HG03097 (cell line): Measurements from ENCODE around the gene CXCL14.
"Not testable (repeated sequence)": the region's sequence is repeated elsewhere in the genome, so short reads cannot be mapped to it uniquely, and the experiment has no call there.

Experiments used
- ATAC-seq: cut with Tn5 transposase; IDR thresholded peaks from one replicate; pipeline ENCODE4 v1.9.1; 2021; ENCODE audit not compliant: unreplicated experiment, low FRiP score

The CXCL14 gene

DNA sequence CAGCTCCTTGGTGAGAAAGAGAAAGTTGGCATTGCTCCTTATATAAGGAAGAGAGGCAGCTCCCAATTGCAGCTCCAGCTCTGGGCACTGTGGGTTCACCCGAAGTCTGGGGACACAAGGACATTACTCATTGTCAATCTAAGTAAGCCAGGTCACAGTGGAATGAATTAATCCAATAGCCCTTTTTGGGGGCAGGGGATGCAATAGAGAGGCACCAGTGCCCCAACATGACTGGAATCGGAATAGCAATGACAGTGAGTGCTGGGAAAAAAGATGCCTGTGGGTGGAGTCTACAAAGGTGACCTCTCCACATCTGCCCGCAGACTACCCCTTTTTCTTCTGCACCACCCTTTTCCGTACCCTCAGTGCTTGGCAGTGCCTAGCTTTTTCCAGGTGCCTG is 31.9 kb downstream of the CXCL14 start:
- no peak for ATAC-seq

DNA sequence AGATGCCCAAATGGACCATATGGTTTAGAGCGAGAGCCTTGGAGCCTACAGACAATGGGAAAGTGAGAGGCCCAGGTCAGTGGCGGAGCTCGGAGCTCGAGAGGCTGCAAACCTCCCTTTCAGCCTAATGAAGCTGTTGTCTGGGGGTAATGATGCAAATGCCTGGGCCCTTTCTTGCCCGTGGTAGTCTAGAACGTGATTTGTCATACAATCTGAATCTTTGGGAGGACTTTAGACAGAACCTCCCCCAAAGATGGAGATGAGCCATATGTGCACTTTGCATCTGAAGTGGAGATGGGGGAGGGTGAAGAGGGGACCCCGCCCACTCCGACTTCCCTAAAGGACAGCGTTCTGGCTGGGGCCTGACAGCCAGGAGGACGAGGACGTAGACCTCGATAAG is 32.7 kb downstream of the CXCL14 start:
- ATAC-seq: no peak

DNA sequence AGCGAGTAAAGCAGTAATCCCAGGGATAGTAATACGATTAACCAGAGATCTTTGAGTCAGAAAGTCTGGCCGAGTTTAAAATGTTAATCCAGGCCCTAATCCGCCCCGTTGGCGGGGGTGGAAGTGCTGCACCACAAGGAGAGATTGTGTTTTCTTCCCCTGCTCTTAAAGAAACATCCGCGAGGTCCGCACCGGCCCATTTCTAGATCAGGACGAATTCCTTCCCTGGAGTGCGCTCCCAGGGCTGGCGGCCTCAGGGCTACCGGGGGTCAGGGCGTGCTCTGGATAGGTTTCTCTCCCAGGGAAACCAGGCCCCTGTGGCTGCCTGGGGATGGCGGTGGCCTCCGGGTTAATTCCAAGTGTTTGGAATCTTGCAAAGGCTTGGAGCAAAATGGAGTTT is 33.7 kb downstream of the CXCL14 start:
- ATAC-seq: no peak

GRCh38 chr5:135543485-135544304 is 35.1 kb downstream of the CXCL14 start:
- ATAC-seq: no peak

- no peak for ATAC-seq
Observed at GRCh38 chr5:135543001-135543484, 35.7 kb downstream of the CXCL14 start.

DNA sequence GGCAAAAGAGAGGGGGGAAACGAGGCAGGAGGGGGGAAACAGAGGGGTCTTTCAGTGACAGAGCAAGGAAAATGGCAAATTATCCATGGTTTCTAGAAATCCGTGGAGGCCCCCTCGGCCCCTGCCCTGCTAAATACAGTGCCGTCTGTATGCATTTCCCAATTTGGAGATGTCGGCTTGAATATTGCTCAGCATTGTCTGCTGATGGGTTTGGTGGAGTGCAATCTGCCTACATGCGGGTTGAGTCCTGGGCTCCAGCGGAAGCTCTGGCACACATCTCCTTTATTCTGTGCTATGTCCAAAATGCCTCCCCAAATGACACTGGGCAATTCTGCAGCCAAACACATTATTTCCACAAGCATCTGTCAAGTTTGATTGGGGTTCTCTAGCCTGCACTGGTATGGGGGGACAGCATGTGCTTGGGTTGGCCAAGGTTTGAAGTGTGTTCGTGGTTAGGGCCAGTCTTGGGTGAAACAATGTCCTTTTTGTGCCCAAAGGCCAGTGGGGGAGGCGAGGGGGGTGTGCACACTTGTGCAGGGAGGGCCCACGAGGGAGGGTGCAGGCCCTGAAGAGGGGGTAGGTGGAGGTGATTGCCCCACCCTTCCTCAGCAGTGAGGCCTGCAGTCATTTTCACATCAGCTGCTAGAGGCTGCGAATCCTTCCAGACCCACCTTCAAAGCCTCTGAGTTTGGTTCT is 36.8 kb downstream of the CXCL14 start:
- no peak for ATAC-seq

- ATAC-seq: no peak
Observed at GRCh38 chr5:135539430-135540005, 39.3 kb downstream of the CXCL14 start.

- ATAC-seq: no peak
Observed at GRCh38 chr5:135538261-135538660, 40.5 kb downstream of the CXCL14 start.

DNA sequence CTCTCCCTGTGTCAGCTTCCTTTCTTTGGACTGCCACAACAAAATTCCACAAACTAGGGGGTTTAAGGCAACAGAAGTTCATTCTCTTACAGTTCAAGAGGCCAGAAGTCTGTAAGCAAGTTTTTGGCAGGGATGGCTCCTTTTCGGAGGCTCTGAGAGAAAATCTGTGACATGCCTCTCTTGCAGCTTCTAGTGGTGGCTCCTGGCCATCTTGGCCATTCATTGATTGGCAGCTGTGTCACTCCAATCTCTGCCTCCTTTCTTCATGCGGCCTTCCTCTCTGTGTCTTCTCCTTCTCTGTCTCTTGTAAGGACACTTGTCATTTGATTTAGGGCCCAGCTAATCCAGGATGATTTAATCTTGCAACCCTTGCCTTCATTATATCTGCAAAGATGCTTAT is 41.0 kb downstream of the CXCL14 start:
- no peak for ATAC-seq

DNA sequence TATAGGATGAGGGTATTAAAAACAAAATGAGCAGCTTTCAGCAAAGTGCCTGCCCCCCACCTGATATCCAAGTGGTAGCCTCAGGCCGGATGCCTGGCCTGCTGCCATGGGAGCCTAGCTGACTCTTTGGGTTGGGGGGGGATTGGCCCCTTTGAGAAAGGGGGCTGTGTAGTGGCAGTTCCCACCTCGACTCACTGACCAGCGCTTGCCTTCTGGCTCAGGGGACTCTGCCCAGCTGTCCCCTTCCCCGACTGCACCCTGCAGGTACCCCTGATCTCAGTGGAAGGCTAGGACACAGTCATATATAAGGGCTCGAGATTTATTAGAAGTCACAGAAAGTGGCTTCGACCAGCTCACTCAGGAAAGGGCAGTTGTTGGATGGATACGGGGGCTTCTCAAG is 41.5 kb downstream of the CXCL14 start:
- no peak for ATAC-seq

DNA sequence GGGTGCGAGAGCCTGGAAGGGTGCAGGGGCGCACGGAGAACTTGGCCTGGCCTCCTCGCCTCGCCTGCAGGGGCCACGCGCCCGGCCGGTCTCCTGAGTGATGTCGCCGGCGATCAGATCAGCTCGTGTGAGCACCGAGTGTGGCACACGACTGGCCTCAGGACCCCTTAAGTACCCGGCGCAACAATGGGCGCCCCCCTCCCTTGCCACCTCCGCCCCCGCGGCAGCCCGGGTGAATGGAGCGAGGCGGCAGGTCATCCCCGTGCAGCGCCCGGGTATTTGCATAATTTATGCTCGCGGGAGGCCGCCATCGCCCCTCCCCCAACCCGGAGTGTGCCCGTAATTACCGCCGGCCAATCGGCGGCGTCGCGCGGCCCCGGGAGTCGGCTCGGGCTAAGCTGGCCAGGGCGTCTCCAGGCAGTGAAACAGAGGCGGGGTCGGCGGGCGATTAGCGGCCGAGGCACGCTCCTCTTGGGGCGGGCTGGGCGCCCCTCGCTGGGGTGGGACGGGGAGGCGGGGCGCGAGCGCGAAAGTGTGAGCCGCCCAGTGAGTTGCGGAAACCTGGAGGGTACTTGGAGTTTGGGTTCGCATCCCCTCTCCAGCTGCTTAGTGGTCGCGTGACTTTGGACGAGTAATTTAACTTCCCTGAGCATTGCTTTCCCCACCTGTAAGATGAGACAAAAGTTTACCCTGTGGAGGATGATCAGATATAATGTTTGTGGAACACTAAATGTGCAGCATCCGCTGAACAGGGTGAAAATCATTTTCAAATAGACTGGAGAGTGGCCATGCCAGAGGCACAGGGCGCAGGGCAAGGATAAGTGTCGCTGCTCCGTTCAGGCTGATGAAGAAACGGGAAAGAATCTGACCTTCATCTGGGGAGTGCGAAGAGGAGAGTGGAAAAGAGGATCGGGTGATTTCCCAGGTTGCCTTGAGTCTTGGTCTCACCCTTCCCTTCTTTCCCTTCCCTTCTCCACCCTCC is 42.7 kb downstream of the CXCL14 start, which contains the start of gene NEUROG1:
Gene NEUROG1 (minus strand): TSS at position 145 of the 982 bp plus-strand sequence. CDS start 274 bp downstream, outside the sequence.
- ATAC-seq: no peak

DNA sequence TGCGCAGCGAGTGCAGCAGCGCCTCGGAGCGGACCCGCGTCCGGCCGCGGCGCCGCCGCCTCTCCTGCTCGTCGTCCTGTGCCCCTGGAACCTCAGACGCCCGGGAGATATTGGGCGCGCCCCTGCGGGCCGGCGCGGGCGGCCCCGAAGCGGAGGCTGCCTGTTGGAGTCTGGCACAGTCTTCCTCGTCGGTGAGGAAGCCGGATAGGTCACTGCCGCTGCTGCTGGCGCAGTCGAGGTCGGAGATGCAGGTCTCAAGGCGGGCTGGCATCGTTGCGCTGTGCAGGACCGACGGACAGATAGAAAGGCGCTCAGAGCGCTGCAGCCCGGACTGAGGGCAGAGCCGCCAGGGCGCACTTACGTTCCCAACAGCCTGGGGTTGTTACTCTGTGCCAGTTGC is 43.4 kb downstream of the CXCL14 start:
- ATAC-seq: no peak

DNA sequence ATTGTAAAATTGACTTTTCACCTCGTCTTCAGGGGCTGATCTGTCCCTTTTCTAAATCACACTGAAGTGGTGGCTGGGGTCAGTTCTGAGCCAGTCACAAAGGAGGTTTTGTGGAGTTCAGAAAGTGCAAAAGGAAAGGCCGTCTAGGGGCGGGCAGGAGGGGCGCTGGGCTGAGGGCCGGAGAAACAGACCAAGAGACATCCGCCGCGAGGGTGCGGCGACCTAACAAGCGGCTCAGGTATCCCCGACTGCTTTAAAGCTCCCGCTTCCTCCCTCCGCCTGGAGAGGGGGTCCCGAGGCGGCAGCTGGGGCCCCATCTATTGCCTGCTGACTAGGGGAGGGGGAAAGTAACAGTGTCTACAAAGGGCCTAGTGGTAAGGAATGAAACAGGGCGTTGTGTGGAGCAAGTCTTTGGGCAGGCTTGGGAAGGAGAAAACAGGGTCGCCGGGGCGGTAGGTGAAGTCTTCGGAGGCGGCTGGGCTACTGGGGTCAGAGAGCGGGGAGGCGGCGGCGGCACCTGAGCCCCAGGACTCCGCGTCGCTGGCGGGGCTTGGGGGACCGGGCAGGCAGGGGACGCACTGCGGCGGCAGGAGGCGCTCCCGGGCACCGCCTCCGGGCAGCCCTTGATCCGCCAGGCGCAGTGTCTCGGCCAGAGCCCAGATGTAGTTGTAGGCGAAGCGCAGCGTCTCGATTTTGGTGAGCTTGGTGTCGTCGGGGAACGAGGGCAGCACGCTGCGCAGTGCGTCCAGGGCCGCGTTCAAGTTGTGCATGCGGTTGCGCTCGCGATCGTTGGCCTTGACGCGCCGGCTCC is 44.0 kb downstream of the CXCL14 start:
- ATAC-seq: no peak

DNA sequence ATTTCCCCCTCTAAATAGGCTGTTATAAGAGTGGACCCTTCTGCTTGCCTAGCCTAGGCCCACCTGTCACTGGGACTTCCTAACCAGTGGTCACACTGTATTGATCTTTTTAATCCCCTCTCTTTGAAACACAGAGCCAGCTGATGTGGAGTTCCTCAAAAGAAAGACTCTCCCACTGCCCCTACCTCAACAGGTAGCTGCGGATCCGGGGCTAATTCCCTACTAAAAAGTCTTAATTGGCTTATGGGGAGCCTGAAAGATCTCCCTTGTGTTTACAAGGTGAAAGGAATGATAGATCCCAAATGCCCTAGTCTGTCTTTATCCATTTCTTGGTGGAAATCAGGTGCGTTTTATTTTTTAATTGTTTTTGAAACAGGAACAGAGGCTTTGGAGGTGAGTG is 45.0 kb downstream of the CXCL14 start:
- no peak for ATAC-seq

DNA sequence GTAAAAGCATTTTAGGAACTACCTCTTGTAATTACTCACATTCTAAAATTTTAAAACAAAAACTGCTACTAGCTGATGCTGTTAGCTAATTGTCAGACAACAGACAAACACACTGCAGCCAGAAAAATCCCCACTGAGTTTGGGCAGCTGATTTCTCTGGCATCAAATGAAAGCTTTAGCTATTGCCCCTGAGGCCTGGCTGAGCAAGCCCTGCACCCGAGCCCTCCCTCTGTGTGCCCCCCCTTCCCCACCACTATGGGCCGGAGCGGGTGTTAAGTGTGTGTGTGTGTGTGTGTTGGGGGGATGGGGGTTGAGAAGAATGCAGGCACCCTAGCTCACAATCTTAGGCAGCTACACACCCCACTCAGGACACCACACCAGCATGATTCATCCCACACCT is 45.5 kb downstream of the CXCL14 start:
- ATAC-seq: no peak

DNA sequence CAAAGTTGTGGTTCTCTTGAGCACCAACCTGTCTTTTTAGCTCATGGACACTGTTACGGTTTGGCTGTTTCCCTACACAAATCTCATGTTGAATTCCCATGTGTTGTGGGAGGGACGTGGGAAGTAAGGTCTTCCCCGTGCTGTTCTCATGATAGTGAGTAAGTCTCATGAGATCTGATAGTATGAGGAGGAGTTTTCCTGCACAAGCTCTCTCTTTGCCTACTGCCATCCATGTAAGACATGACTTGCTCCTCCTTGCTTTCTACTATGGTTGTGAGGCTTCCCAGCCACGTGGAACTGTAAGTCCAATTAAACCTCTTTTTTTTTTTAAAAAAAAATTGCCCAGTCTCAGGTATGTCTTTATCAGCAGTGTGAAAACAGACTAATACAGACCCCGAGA is 49.2 kb downstream of the CXCL14 start:
- not testable (repeated sequence) for ATAC-seq

DNA sequence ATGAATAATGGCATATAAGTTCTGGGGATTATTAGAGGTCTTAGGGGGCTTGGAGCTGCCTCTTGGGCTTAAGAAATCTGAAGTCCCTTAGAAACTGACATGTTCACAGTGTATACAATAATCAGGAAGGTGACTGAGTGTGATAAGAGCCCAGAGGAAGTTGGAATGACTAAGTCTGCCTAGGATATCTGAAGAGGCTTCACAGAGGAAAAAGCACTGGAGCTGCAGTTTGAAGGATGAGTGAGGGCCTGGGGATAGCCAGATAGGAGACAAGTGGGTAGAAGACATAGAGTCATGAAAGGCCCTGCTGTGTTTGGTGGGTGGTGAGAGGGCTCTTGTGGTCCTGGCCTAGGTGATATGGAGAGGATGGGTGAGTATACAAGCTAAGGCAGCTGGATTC is 51.9 kb downstream of the CXCL14 start:
- ATAC-seq: no peak

DNA sequence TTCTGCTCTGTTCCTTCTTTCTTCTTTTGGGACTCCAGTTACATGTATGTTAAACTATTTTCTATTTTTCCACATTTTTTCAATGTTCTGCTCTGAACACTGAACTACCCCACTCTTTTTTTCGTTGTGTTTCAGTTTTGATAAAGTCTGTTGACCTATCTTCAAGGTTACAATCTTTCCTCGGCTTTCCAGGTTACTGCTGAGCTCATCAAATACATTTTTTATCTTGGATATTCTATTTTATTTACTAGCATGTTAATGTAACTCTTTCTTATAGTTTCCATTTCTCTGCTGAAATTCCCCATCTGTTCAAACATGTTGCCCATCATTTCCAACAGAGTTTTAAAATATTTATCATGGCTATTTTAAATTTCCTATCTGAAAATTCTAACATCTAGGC is 56.8 kb downstream of the CXCL14 start:
- ATAC-seq: no peak
